ENCODE measurements around the gene CMTM3. TPM values are rescaled to one million over a fixed set of nuclear protein-coding genes. Genes with fewer than 3 reads are reported as not detected.

CMTM3 gene
- total RNA-seq, 2 donors from 2014 or later = 4.0 to 7.9 TPM

GRCh38 chr16:66662445-66663194, 58.1 kb downstream of the CMTM3 start:
- Histone ChIP-seq H3K27me3 (no peaks in the 10 kb centered on the region), H3K4me3 (no peak overlapping the region), H3K4me1 (no peaks in the 10 kb centered on the region), H3K36me3 (no peaks in the 10 kb centered on the region), H3K9ac (ENCODE audit: low read depth in 2 of 2, low read length in 2 of 2) (no peak overlapping the region), H3K27ac (no peak overlapping the region), H3K9me3 (no peaks in the 10 kb centered on the region)
- intact Hi-C loops (cut with DNase I) = no loop called here
- DNase-seq = no peak
- peak; percentile 32 for TF ChIP-seq CTCF (IDR thresholded peaks at IDR 0.05)

Other genes starting within 250 kb of the CMTM3 start
- gene CDH5, start 238.0 kb upstream of the CMTM3 start, total RNA-seq = 10 to 100 TPM in 1 of 2 donors, 1 to 10 TPM in 1; 4.4 to 15.2 TPM
- under 1 TPM in 1 of 2 donors, not detected in 1; 0.32 TPM for gene BEAN1, start 177.4 kb upstream of the CMTM3 start, total RNA-seq
- gene TK2, start 54.6 kb upstream of the CMTM3 start, total RNA-seq = 10 to 100 TPM; 11.9 to 17.0 TPM
- 10 to 100 TPM; 41.5 to 58.4 TPM for gene CKLF, start 52.1 kb upstream of the CMTM3 start, total RNA-seq
- gene CMTM1, start 38.3 kb upstream of the CMTM3 start, total RNA-seq = 1 to 10 TPM; 5.1 to 9.4 TPM
- not detected for gene CMTM2, start 25.2 kb upstream of the CMTM3 start, total RNA-seq
- gene CMTM4, start 92.0 kb downstream of the CMTM3 start, total RNA-seq = 100 to 1,000 TPM; 150 to 212 TPM
- gene DYNC1LI2, start 146.9 kb downstream of the CMTM3 start, total RNA-seq = 100 to 1,000 TPM; 138 to 162 TPM
- under 1 TPM in 1 of 2 donors, not detected in 1; 0.22 TPM for gene TERB1, start 196.9 kb downstream of the CMTM3 start, total RNA-seq
- gene NAE1, start 226.3 kb downstream of the CMTM3 start, total RNA-seq = 10 to 100 TPM; 42.2 to 62.0 TPM
- 100 to 1,000 TPM in 1 of 2 donors, 10 to 100 TPM in 1; 46.2 to 120 TPM for gene CA7, start 239.7 kb downstream of the CMTM3 start, total RNA-seq

Data from colonic mucosa (tissue), 4 donors.